GM12878 (cell line): ENCODE results near the gene UBE2J2. TPM values are rescaled to one million over a fixed set of nuclear protein-coding genes. Genes with fewer than 3 reads are reported as not detected.

Experiments
- BCL3 ChIP-seq: IDR thresholded peaks from 2 replicates; pipeline ENCODE4 v1.6.1; 2011; ENCODE audit warnings: borderline replicate concordance, low read depth, mild to moderate bottlenecking, moderate library complexity, low read length; ENCODE audit not compliant: insufficient read depth, poor library complexity, severe bottlenecking
- BMI1 ChIP-seq: fragments of 450-650 bp; IDR thresholded peaks from 2 replicates; pipeline ENCODE4 v1.6.1; 2016; ENCODE audit warnings: mild to moderate bottlenecking, moderate library complexity, borderline replicate concordance
- EED ChIP-seq: sonication (generic); IDR thresholded peaks from 2 replicates; pipeline ENCODE4 v1.6.1; 2016; ENCODE audit warnings: antibody characterized with exemption, low read depth
- ETV6 ChIP-seq, 2 experiments: fragments of 450-650 bp in 1 of 2; IDR thresholded peaks in 1 of 2; conservative IDR thresholded peaks in 1 of 2; 2 replicates each; pipeline ENCODE4 v1.6.1; 2014; ENCODE audit warnings: antibody characterized with exemption in 1 of 2, borderline replicate concordance in 1 of 2, low read depth in 1 of 2, mild to moderate bottlenecking in 1 of 2, moderate library complexity in 1 of 2
- GATAD2B ChIP-seq: fragments of 450-650 bp; conservative IDR thresholded peaks from 2 replicates; pipeline ENCODE4 v1.6.1; 2017; ENCODE audit warnings: low read depth, mild to moderate bottlenecking, moderate library complexity
- JUNB ChIP-seq: IDR thresholded peaks from 2 replicates; pipeline ENCODE4 v1.6.1; 2016; ENCODE audit warnings: antibody characterized with exemption, mild to moderate bottlenecking
- KDM1A ChIP-seq: fragments of 200-600 bp; sonication (generic); IDR thresholded peaks from 2 replicates; pipeline ENCODE4 v1.6.1; 2016; ENCODE audit warnings: borderline replicate concordance
- NRF1 ChIP-seq: conservative IDR thresholded peaks from 2 replicates; pipeline ENCODE4 v1.6.1; 2011; ENCODE audit warnings: mild to moderate bottlenecking, low read depth, low read length, improper control_type of control experiment
- PRDM15 ChIP-seq: fragments of 450-650 bp; formaldehyde crosslinking; IDR thresholded peaks from 2 replicates; pipeline ENCODE4 v1.4.0; 2020; ENCODE audit warnings: mild to moderate bottlenecking, moderate library complexity
- RAD51 ChIP-seq: fragments of 450-650 bp; IDR thresholded peaks from 2 replicates; pipeline ENCODE4 v1.6.1; 2016; ENCODE audit warnings: moderate library complexity, mild to moderate bottlenecking, inconsistent platforms
- RFX5 ChIP-seq: IDR thresholded peaks from 2 replicates; pipeline ENCODE4 v1.6.1; 2011; ENCODE audit warnings: low read depth, low read length, improper control_type of control experiment
- SMARCA5 ChIP-seq: fragments of 450-650 bp; IDR thresholded peaks from 2 replicates; pipeline ENCODE4 v1.6.1; 2017; ENCODE audit warnings: mild to moderate bottlenecking
- SREBF1 ChIP-seq: IDR thresholded peaks from 2 replicates; pipeline ENCODE4 v1.6.1; 2012; ENCODE audit warnings: mild to moderate bottlenecking, low read length
- TCF7 ChIP-seq: IDR thresholded peaks from 2 replicates; pipeline ENCODE4 v1.6.1; 2014; ENCODE audit warnings: antibody characterized with exemption, borderline replicate concordance
- polyA plus RNA-seq, 11 experiments: library from polyadenylated mRNA; depleted of rRNA in 4 of 11; unstranded in 6 of 11; stranded (reverse) in 5 of 11; fragments of >200 nt; fragmentation: Nextera tagmentation in 4 of 11; fragmentation: Illumina TruSeq in 1 of 11; extraction: Ambion mirVana in 4 of 11; extraction: Trizol in 1 of 11; gene quantifications; 1 replicate in 1 of 11; 2 replicates in 10 of 11; pipeline versions ENCODE4 v1.2.1 to v1.2.3, GENCODE V29; 2011 to 2016; ENCODE audit warnings: inconsistent platforms in 2 of 11, missing spikeins in 2 of 11, low read depth in 1 of 11
- total RNA-seq, 4 experiments: library from RNA; depleted of rRNA in 3 of 4; stranded (reverse); fragments of >200 nt in 3 of 4; fragmentation: Illumina TruSeq in 1 of 4; extraction: Trizol in 1 of 4; gene quantifications; 2 replicates each; pipeline versions ENCODE4 v1.2.1 to v1.2.3, GENCODE V29; 2013 to 2021

UBE2J2 gene
- total and polyA plus RNA-seq, 10 of the 15 experiments (the other 5 are each of a cell fraction or from before 2014, with no cell fraction given), result 0.72 to 70.5 (median 49.2) TPM

- TF ChIP-seq PRDM15 (CRISPR knock-in tag), result no peak
- no peak for TF ChIP-seq ETV6 (conservative IDR thresholded peaks at IDR 0.05 in 1 of 2, IDR thresholded peaks at IDR 0.05 in 1 of 2; ENCODE audit: borderline replicate concordance in 1 of 2, low read depth in 1 of 2)
- no peak for TF ChIP-seq EED
- TF ChIP-seq GATAD2B, result no peak
- TF ChIP-seq NRF1, result no peak
- no peak for TF ChIP-seq BMI1
- no peak for TF ChIP-seq TCF7
- no peak for TF ChIP-seq KDM1A
- TF ChIP-seq SREBF1, result no peak
- no peak for TF ChIP-seq RFX5
- no peak for TF ChIP-seq RAD51
- 0 out of 2 replicates have a peak, but pooled peaks have one; percentile 52 for TF ChIP-seq SMARCA5
- TF ChIP-seq BCL3, result no peak
- TF ChIP-seq JUNB, result no peak
These were observed 18.1 kb upstream of the UBE2J2 start (continued) for GRCh38 chr1:1291548-1292441.
